Effector memory CD8-positive, alpha-beta T cell (primary cell): ENCODE measurements around the gene HOXC6.
"Not testable (repeated sequence)": the region's sequence is repeated elsewhere in the genome, so short reads cannot be mapped to it uniquely, and the experiment has no call there.

ENCODE experiments used
- ATAC-seq: fragments of 150-1000 bp; cut with Tn5 transposase; replicated peaks from 2 replicates; pipeline ENCODE4 v1.10.0; 2021; ENCODE audit warnings: mild to moderate bottlenecking, moderate library complexity
- DNase-seq, 3 experiments: peaks; one replicate each; pipeline ENCODE4 v3.0.0; 2021
- H3K27ac Mint-ChIP-seq, 2 donors: one replicate each; pipeline ENCODE4 v1.8.0; 2022; ENCODE audit warnings: mild to moderate bottlenecking in 2 of 2, mixed read lengths in 2 of 2, moderate library complexity in 2 of 2
- H3K27me3 Mint-ChIP-seq, 2 donors: one replicate each; pipeline ENCODE4 v1.8.0; 2022; ENCODE audit warnings: mixed read lengths in 2 of 2
- H3K36me3 Mint-ChIP-seq: one replicate; pipeline ENCODE4 v1.8.0; 2022; ENCODE audit warnings: mild to moderate bottlenecking, moderate library complexity, mixed read lengths; ENCODE audit not compliant: insufficient read depth
- H3K4me1 Mint-ChIP-seq, 2 donors: one replicate each; pipeline ENCODE4 v1.8.0; 2022; ENCODE audit warnings: low read depth in 2 of 2, mixed read lengths in 2 of 2
- H3K4me3 Mint-ChIP-seq, 2 donors: one replicate each; pipeline ENCODE4 v1.8.0; 2022; ENCODE audit warnings: mild to moderate bottlenecking in 2 of 2, mixed read lengths in 2 of 2, moderate library complexity in 2 of 2
- H3K9me3 Mint-ChIP-seq, 2 donors: one replicate each; pipeline ENCODE4 v1.8.0; 2022; ENCODE audit warnings: mixed read lengths in 2 of 2

The HOXC6 gene

DNA sequence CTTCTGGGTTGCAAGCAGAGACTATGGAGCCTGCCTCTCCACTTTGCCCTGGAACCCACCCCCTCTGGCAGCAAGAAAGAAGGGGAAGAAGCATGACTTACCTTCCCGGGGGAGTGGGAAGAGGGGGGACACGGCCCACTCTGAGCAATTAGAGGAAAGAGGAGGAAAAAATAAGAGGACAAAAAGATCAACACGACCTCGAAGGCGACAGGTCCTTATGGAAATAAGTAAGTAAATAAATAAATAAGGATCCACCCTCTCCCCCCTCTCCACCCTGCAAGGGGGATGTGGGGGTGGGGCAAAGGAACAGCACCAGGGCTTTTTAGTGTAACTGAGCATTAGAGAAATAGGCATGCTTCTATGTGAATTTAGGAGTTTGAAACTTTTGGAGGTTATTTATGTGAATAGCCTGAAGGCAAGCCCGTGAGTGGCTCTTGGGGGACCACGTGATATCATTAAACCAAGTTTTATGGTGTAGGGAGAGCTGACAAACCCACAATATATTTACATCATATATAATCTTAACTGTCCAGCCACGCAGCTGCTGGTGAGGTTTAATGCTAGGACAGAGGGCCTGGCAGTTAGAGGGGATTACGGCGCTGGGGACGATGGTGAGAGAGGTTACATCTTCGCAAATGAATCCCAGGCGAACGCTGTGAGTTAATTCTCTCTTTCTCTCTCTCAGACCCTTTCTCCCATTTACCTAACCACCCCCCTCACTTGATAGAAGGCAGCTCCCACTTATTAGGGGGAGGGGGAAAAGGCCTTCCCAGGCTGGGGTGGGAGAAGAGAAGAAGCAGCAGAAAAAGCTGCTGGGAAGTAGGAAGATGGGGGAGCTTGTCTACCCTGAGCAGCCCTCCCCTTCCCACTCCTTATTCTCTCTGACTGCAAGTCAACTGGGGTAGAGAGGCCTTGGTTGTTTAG lies 9.4 kb downstream of the HOXC6 start:
- Mint-ChIP-seq H3K27me3 (peaks cover 63 to 100% of the 10 kb centered on the region in 2 donors), H3K9me3 (no peaks in the 10 kb centered on the region), H3K4me1 (peaks cover 11 to 16% of the 10 kb centered on the region in 2 donors), H3K36me3 (peaks cover 13% of the 10 kb centered on the region), H3K27ac (no peak overlapping the region), H3K4me3 (no peak overlapping the region)
- ATAC-seq (no peak), DNase-seq (no peak)

DNA sequence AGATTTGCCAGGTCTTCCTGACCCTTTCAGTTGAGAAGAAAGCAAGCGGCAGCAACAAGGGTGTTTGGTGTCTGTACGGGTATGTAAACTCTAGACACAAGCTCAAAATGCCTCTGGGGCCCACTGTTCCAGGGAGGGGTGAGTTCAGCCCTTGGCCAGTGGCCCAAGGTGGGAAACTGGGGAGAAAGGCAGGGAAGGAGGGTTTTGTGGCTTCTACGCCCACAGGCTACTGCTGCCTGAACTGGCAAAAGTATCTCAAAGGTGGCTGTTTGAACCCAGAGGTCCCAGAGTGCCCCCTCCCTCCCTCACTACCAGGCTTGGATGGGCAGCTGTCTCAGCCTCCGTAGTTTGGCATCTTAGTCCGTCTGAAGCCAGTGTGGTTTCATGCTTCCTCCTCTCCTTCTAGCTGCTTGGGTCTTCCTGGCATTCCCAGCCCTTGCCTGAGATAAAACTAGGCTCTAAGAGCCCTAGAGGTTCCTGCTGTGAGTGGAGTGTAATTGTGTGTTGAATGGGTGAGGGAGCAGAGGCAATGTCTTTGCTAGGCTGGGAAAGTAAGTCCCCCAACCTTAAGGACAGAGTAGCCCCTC lies 10.1 kb downstream of the HOXC6 start:
- Mint-ChIP-seq H3K36me3 (peaks cover 7% of the 10 kb centered on the region), H3K27me3 (peaks cover 55 to 100% of the 10 kb centered on the region in 2 donors), H3K27ac (no peak overlapping the region), H3K4me1 (peaks cover 7 to 8% of the 10 kb centered on the region in 2 donors), H3K4me3 (no peak overlapping the region), H3K9me3 (no peaks in the 10 kb centered on the region)
- no peak for ATAC-seq
- DNase-seq: no peak

DNA sequence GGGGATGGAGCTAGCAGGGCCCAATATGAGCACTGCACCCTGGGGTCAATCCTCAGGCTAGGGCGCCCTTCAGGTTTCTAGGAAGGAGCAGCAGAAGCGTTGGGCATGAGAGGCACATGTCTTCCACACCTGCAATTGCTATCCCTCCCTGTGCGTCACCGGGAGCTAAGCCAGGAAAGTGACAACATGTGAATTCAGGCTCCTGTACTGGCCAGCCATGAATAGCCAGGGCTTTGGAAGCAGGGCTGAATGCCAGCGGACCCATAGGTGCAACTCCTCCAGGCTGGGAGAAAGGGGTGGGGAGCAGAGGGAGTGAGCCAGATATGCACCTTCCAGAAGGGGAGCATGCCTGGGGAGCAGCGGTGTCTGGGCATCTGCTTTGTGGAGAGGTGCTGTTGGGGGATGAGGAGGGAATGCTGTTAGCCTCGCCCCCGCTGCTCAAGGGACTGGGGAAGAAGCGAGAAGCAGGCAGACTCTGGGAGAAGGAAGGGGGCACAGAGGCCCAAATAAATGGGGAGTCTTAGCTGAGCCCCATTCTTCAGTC lies 10.7 kb downstream of the HOXC6 start:
- Mint-ChIP-seq H3K4me3 (no peak overlapping the region), H3K9me3 (no peaks in the 10 kb centered on the region), H3K27me3 (peaks cover 59 to 100% of the 10 kb centered on the region in 2 donors), H3K4me1 (peaks cover 5 to 11% of the 10 kb centered on the region in 2 donors), H3K36me3 (peaks cover 4% of the 10 kb centered on the region), H3K27ac (no peak overlapping the region)
- ATAC-seq (no peak), DNase-seq (no peak)

DNA sequence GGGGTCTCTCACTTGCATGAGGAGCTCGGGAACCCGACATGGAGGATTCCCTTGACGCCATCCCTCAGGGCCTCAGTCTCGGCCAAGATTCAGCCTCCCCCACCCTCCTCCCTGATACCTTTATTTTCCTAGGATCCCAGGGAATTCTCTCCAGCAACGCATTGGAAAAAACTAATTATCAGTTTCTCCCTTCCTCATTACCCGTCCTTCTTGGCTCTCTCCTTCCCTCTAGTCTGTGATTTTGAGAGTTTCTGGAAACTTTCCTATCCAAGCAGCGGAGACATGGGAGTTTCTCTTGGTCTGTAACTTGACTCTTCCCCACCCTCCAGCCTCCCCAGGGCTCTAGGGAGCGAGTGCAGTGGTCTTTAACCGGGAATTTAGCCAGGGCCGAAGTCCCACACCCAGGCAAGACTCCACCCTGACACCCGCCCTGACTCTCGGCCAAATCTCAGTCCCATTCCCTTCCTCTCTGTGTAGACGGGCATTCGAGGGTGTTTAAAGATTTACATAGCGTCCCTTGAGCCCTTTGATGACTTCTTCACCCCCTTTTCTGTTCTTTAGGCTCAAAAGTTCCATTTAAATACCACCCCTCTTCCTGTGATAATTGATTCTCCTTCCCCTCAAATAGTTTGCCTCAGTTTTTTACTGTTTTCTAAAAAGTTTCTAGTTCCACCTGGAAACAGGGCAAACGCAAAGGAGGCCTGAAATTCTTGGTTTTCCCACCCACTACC lies 11.3 kb downstream of the HOXC6 start:
- H3K4me1 Mint-ChIP-seq: peaks cover 4 to 13% of the 10 kb centered on the region in 2 donors
- peaks cover 65 to 100% of the 10 kb centered on the region in 2 donors for H3K27me3 Mint-ChIP-seq
- no peak overlapping the region for H3K27ac Mint-ChIP-seq
- H3K4me3 Mint-ChIP-seq: no peak overlapping the region
- no peak for ATAC-seq
- peaks cover 4% of the 10 kb centered on the region for H3K36me3 Mint-ChIP-seq
- DNase-seq: no peak
- no peaks in the 10 kb centered on the region for H3K9me3 Mint-ChIP-seq

DNA sequence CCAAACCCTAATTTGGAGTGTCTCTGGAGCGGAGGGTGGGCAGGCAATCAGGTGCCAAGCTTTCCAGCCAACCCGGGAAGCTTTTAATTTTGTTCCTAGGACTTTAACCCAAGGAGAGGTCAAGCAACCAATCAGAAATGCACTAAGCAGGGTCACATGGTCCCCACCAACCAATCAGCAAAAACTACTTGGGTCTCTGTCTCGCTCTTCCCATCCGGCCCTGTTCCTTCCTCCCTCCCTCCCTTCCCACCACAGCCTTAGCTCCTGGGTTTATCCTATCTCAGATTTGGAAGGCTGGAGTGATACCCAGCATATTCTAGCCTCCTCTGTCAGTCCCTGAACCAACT lies 11.9 kb downstream of the HOXC6 start:
- Mint-ChIP-seq H3K36me3 (peaks cover under 1% of the 10 kb centered on the region), H3K27me3 (peaks cover 66 to 100% of the 10 kb centered on the region in 2 donors), H3K4me3 (no peak overlapping the region), H3K27ac (no peak overlapping the region), H3K9me3 (no peaks in the 10 kb centered on the region), H3K4me1 (peaks cover under 1 to 10% of the 10 kb centered on the region in 2 donors)
- ATAC-seq: no peak
- no peak for DNase-seq

DNA sequence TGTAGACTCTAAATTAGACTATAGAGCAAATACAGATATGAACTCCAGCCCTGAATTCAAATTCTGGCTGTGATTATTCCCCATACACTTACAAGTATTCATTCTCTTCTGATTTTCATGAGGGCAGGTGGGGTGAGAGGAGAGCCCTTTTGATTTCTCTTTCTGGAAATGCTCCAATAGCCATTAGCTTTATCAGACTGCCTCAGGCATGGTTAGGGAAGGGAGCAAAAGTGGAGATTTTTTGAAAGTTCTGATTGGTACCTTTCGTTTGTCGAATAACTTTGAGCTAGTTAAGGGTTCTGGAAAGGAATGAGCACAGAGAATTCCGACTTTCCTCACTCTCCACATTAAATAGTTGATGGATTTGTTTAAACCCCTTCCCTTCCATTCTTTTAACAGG lies 12.4 kb downstream of the HOXC6 start:
- Mint-ChIP-seq H3K9me3 (no peaks in the 10 kb centered on the region), H3K4me1 (peaks cover 0 to 10% of the 10 kb centered on the region in 2 donors), H3K27me3 (peaks cover 66 to 100% of the 10 kb centered on the region in 2 donors), H3K36me3 (no peaks in the 10 kb centered on the region), H3K27ac (no peak overlapping the region), H3K4me3 (no peak overlapping the region)
- DNase-seq (no peak), ATAC-seq (no peak)

DNA sequence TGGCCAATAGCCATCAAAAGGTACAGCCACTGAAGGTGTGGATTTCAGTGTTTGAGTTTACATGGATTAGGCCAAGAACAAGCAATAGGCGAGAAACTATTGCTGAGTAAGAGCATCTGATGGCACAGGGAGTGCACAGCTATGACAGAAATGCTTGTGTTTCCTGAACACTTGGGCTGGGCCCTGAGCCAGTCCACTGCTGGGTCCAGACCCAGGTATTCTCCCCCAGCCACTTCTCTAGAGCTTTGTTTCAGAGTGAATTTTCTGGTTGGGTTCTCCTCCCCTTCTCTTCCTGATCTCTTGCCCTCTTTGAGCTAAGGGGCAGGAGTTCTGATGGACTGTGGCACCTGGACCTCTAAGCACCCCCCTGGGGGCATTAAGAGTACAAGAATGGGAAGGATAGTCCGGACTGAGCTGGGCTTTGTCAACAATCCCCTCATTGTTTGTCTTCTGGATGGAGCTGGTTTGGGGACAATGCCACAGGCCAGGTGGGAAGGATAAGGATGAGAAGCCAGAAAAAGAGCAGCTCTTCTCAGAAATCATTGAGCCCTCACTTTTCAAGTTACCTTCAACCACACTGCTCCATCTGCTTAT lies 13.0 kb downstream of the HOXC6 start:
- H3K9me3 Mint-ChIP-seq: no peaks in the 10 kb centered on the region
- H3K4me3 Mint-ChIP-seq: no peak overlapping the region
- H3K4me1 Mint-ChIP-seq: peaks cover 0 to 10% of the 10 kb centered on the region in 2 donors
- ATAC-seq (no peak), DNase-seq (no peak)
- H3K27ac Mint-ChIP-seq: no peak overlapping the region
- no peaks in the 10 kb centered on the region for H3K36me3 Mint-ChIP-seq
- H3K27me3 Mint-ChIP-seq: peaks cover 68 to 100% of the 10 kb centered on the region in 2 donors

DNA sequence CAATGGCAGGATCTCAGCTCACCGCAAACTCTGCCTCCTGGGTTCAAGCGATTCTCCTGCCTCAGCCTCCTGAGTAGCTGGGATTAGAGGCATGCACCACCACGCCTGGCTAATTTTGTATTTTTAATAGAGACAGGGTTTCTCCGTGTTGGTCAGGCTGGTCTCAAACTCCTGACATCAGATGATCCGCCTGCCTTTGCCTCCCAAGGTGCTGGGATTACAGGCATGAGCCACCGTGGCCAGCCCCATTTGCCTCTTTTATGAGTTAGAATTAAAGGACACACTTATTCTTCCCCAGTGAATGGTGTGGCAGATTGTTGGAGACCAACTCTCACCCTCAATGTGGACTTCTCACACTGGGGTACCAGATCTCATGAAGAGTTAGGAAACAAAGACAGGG lies 13.8 kb downstream of the HOXC6 start:
- not testable (repeated sequence) for H3K9me3 Mint-ChIP-seq, H3K27ac Mint-ChIP-seq, ATAC-seq, H3K36me3 Mint-ChIP-seq, H3K4me3 Mint-ChIP-seq, DNase-seq
- Mint-ChIP-seq H3K4me1 (peaks cover 4 to 14% of the 10 kb centered on the region in 2 donors), H3K27me3 (peaks cover 75 to 100% of the 10 kb centered on the region in 2 donors)

DNA sequence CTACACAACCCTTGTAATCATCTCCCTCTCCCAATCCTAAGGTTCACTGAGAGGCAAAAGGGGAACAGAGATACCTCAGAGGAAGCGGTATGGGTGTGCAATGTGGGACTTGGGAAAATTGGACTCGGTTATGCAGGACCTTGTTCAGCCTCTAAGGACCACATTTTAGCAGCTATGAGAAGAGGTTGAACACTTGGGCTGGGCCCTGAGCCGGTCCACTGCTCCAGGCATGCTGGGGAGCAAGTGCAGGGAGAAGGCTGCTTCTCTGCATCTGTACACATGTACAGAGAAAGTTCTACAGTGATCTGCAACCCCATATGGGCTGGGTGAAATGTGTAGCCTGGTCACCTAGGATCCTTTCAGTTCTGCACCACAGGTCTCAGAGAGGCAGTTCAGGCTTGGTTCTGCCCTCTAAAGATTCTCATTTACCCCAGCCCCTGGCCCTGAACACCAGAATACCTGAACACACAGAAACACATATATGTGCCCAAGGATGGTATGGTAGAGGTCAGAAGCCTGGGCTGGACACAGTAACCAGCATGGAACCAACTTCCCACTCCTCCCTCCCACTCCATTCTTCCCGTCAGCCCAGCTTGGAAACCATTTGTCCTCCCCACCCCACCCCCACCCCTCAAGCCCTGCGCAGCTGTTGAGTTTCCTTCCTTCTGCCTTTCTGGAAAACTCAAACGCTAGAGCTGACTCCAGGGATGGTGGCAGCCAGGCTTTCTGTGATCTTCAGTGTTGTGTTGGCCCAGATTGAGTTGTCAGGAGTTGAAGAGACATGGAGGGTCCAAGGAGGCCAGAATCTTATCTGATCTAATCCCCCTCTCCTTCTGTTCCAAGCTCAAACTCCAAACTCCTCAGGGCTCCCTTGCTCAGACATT lies 15.0 kb downstream of the HOXC6 start:
- H3K36me3 Mint-ChIP-seq: no peaks in the 10 kb centered on the region
- no peak overlapping the region for H3K27ac Mint-ChIP-seq
- H3K4me3 Mint-ChIP-seq: no peak overlapping the region
- no peak for ATAC-seq
- no peaks in the 10 kb centered on the region for H3K9me3 Mint-ChIP-seq
- H3K27me3 Mint-ChIP-seq: peaks cover 75 to 100% of the 10 kb centered on the region in 2 donors
- DNase-seq: no peak
- H3K4me1 Mint-ChIP-seq: peaks cover 5 to 16% of the 10 kb centered on the region in 2 donors

DNA sequence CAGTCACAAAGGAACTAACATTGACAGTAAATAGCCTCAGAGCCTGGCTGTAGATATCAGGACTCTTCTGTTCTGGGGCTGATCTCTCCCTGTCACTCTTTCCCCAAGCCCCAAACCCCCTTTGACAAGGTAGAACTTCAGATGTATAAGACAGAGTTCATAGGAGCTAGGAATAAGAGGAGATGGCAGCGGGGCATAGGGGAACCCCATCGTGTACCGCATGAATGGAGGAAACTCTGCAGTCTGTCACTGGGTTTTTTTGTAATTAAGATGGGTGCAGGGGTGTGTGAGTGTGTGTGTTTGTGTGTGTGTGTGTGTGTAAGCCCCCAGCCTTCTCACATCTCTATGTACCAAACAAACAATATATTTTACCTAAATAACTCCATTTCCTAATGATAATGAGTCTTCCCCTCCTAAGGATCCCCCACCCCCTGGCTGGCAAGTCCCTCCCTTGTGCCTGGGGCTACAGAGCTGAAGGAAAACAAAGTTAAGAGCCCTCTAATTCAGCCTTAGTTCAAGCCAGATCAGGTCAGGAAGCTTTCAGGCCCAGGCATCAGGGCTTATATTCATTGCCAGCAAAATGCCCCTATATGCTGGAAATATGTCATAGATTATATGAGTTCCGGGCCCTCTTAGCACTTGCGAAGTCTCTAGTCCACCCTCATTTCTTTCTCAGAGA lies 16.3 kb downstream of the HOXC6 start:
- no peak overlapping the region for H3K4me3 Mint-ChIP-seq
- ATAC-seq (no peak), DNase-seq (no peak)
- peaks cover 74 to 100% of the 10 kb centered on the region in 2 donors for H3K27me3 Mint-ChIP-seq
- peaks cover 5 to 16% of the 10 kb centered on the region in 2 donors for H3K4me1 Mint-ChIP-seq
- no peaks in the 10 kb centered on the region for H3K9me3 Mint-ChIP-seq
- H3K27ac Mint-ChIP-seq: no peak overlapping the region
- no peaks in the 10 kb centered on the region for H3K36me3 Mint-ChIP-seq

DNA sequence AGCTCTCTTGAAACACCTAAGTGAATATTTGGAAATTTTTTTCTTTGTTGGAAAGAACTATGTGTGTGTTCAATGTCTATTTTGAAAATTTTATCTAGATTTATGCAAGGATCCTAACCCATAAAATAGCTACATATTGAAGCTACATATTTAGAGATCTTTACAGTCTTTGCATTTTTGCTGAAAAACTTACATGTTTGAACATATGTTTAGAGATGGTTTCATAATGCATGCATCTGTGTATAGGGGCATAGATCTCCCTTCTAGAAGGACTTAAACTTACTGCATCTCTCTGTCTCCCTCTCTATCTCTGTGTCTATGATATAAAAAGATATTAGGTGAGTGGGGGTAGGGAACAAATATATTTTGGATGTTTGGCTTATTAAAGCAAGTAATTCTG lies 17.2 kb downstream of the HOXC6 start:
- no peaks in the 10 kb centered on the region for H3K9me3 Mint-ChIP-seq
- H3K27ac Mint-ChIP-seq: no peak overlapping the region
- ATAC-seq (no peak), DNase-seq (no peak)
- H3K4me3 Mint-ChIP-seq: no peak overlapping the region
- peaks cover 74 to 100% of the 10 kb centered on the region in 2 donors for H3K27me3 Mint-ChIP-seq
- peaks cover 5 to 20% of the 10 kb centered on the region in 2 donors for H3K4me1 Mint-ChIP-seq
- no peaks in the 10 kb centered on the region for H3K36me3 Mint-ChIP-seq
